ENCODE data around the gene EVA1C.

GRCh38 chr21:32463367-32463766, 50.9 kb downstream of the EVA1C start:
- TF ChIP-seq CTCF (conservative IDR thresholded peaks at IDR 0.05 in 1 of 2, IDR thresholded peaks at IDR 0.05 in 1 of 2; ENCODE audit: low read depth in 1 of 2, low read length in 2 of 2) (no peak), EZH2 (IDR thresholded peaks at IDR 0.05; ENCODE audit: low read length, missing control alignments) (no peak)
